MCF 10A (cell line): Measurements from ENCODE around the gene CHST11. TPM values are rescaled to one million over a fixed set of nuclear protein-coding genes. Genes with fewer than 3 reads are reported as not detected.

ENCODE experiments used
- BruUV-seq: library from RNA; stranded (reverse); fragments of 400-500 nt; replicated peaks from 2 replicates; lab custom pipeline; 2021; lab: Mats Ljungman, UMichigan
- CTCF ChIA-PET: fragments of 300-600 bp; sonication (Branson Sonifier 250); formaldehyde crosslinking; extraction: SDS; loops from one replicate; lab custom pipeline; 2021; ENCODE audit warnings: antibody characterized with exemption, inconsistent platforms; lab: Yijun Ruan, JAX
- POLR2A ChIA-PET: fragments of 300-600, 350-650 bp; sonication (Branson Sonifier 250); formaldehyde crosslinking; extraction: SDS; loops from one replicate; lab custom pipeline; 2020; ENCODE audit warnings: antibody characterized with exemption, inconsistent platforms; lab: Yijun Ruan, JAX
- DNase-seq: peaks from one replicate; pipeline ENCODE4 v3.0.0-alpha.2; 2018; ENCODE audit not compliant: unreplicated experiment
- H3K27ac Mint-ChIP-seq: one replicate; pipeline ENCODE4 v1.8.0; 2022; ENCODE audit warnings: mild to moderate bottlenecking, low read depth, mixed read lengths; ENCODE audit not compliant: unreplicated experiment
- H3K27me3 Mint-ChIP-seq: one replicate; pipeline ENCODE4 v1.8.0; 2022; ENCODE audit warnings: mixed read lengths; ENCODE audit not compliant: insufficient read depth, unreplicated experiment
- H3K36me3 Mint-ChIP-seq: one replicate; pipeline ENCODE4 v1.8.0; 2022; ENCODE audit warnings: mild to moderate bottlenecking, moderate library complexity, mixed read lengths; ENCODE audit not compliant: insufficient read depth, unreplicated experiment
- H3K4me1 Mint-ChIP-seq: one replicate; pipeline ENCODE4 v1.8.0; 2022; ENCODE audit warnings: mixed read lengths; ENCODE audit not compliant: insufficient read depth, unreplicated experiment
- H3K4me3 Mint-ChIP-seq: one replicate; pipeline ENCODE4 v1.8.0; 2022; ENCODE audit warnings: mild to moderate bottlenecking, moderate library complexity, mixed read lengths; ENCODE audit not compliant: unreplicated experiment
- H3K9me3 Mint-ChIP-seq: one replicate; pipeline ENCODE4 v1.8.0; 2022; ENCODE audit warnings: mixed read lengths; ENCODE audit not compliant: unreplicated experiment
- CTCF ChIP-seq: fragments of 200-600 bp; IDR thresholded peaks from one replicate; pipeline ENCODE4 v1.8.0; 2022; ENCODE audit warnings: antibody characterized with exemption, mild to moderate bottlenecking; ENCODE audit not compliant: unreplicated experiment
- intact Hi-C: fragments of 100-400 bp; cut with micrococcal nuclease; formaldehyde crosslinking; loops from 2 replicates; pipeline ENCODE4 v1.14.1; 2022
- total RNA-seq: library from RNA; stranded (reverse); gene quantifications from 2 replicates; pipeline ENCODE4 v1.2.3, GENCODE V29; 2022

Gene CHST11
- total RNA-seq, 1 experiment from 2014 or later, result 5.3 TPM

GRCh38 chr12:104618691-104619090, 161.9 kb downstream of the CHST11 start:
- Mint-ChIP-seq H3K27ac (no peak overlapping the region), H3K4me3 (no peak overlapping the region), H3K9me3 (no peaks in the 10 kb centered on the region), H3K36me3 (no peaks in the 10 kb centered on the region), H3K4me1 (no peaks in the 10 kb centered on the region), H3K27me3 (no peaks in the 10 kb centered on the region)
- no TSS peak for BruUV-seq
- intact Hi-C loops, result no loop called here
- no peak for DNase-seq
- ChIA-PET POLR2A (no interaction called here), CTCF (interaction anchor here (0.7 kb wide), 1 partner anchor 15 kb away, joined by 4 read pairs; no protein-coding TSS in a partner anchor)
- TF ChIP-seq CTCF, result no peak

- intact Hi-C loops, result no loop called here
- Mint-ChIP-seq H3K9me3 (no peaks in the 10 kb centered on the region), H3K27me3 (no peaks in the 10 kb centered on the region), H3K4me1 (no peaks in the 10 kb centered on the region), H3K27ac (no peak overlapping the region), H3K4me3 (no peak overlapping the region), H3K36me3 (no peaks in the 10 kb centered on the region)
- BruUV-seq, result no TSS peak
- no peak for TF ChIP-seq CTCF
- no peak for DNase-seq
- ChIA-PET POLR2A (no interaction called here), CTCF (no interaction called here)
Measured at GRCh38 chr12:104619305-104619704, 162.6 kb downstream of the CHST11 start.

GRCh38 chr12:104620837-104621531, 164.2 kb downstream of the CHST11 start:
- no peaks in the 10 kb centered on the region for H3K9me3 Mint-ChIP-seq
- TF ChIP-seq CTCF, result no peak
- no peaks in the 10 kb centered on the region for H3K4me1 Mint-ChIP-seq
- no TSS peak for BruUV-seq
- ChIA-PET POLR2A (no interaction called here), CTCF (interaction anchor here (0.7 kb wide), 1 partner anchor 19 kb away, joined by 4 read pairs; no protein-coding TSS in a partner anchor)
- intact Hi-C loops, result no loop called here
- H3K27ac Mint-ChIP-seq, result no peak overlapping the region
- no peaks in the 10 kb centered on the region for H3K36me3 Mint-ChIP-seq
- H3K4me3 Mint-ChIP-seq, result no peak overlapping the region
- no peak for DNase-seq
- H3K27me3 Mint-ChIP-seq, result no peaks in the 10 kb centered on the region

GRCh38 chr12:104622928-104623327, 166.2 kb downstream of the CHST11 start:
- Mint-ChIP-seq H3K36me3 (no peaks in the 10 kb centered on the region), H3K27me3 (no peaks in the 10 kb centered on the region), H3K4me1 (no peaks in the 10 kb centered on the region), H3K27ac (no peak overlapping the region), H3K9me3 (no peaks in the 10 kb centered on the region), H3K4me3 (no peak overlapping the region)
- ChIA-PET CTCF (interaction anchor here (0.6 kb wide), 1 partner anchor 20 kb away, joined by 3 read pairs; no protein-coding TSS in a partner anchor), POLR2A (no interaction called here)
- BruUV-seq, result no TSS peak
- intact Hi-C loops, result no loop called here
- no peak for DNase-seq
- no peak for TF ChIP-seq CTCF
